Kidney epithelial cell (primary cell): Measurements from ENCODE around the gene POLA1. TPM values are rescaled to one million over a fixed set of nuclear protein-coding genes. Genes with fewer than 3 reads are reported as not detected.

Experiments
- DNase-seq: peaks from one replicate; pipeline ENCODE4 v3.0.0-alpha.2; 2010; ENCODE audit warnings: low read depth
- H3K27me3 ChIP-seq: 2 replicates; pipeline ENCODE4 v1.6.0; 2011; ENCODE audit warnings: low read length; ENCODE audit not compliant: control insufficient read depth, insufficient read depth
- H3K36me3 ChIP-seq: 2 replicates; pipeline ENCODE4 v1.5.1; 2011; ENCODE audit warnings: low read length; ENCODE audit not compliant: control insufficient read depth, insufficient read depth
- H3K4me3 ChIP-seq: 2 replicates; pipeline ENCODE4 v1.5.1; 2011; ENCODE audit warnings: low read depth, mild to moderate bottlenecking, control low read depth, low read length
- total RNA-seq: library from RNA; depleted of rRNA; stranded (reverse); fragments of >200 nt; gene quantifications from 2 replicates; pipeline ENCODE4 v1.2.3, GENCODE V29; 2015
- TF ChIP-seq, protein P1 (sequence below): IDR thresholded peaks from 2 replicates; pipeline ENCODE4 v1.5.1; 2011; ENCODE audit warnings: mild to moderate bottlenecking, moderate library complexity, low read length, control low read depth, inconsistent platforms; ENCODE audit not compliant: insufficient read depth, poor library complexity, severe bottlenecking

Gene POLA1
- total RNA-seq = 5.1 and 6.2 TPM in 2 replicates

DNA sequence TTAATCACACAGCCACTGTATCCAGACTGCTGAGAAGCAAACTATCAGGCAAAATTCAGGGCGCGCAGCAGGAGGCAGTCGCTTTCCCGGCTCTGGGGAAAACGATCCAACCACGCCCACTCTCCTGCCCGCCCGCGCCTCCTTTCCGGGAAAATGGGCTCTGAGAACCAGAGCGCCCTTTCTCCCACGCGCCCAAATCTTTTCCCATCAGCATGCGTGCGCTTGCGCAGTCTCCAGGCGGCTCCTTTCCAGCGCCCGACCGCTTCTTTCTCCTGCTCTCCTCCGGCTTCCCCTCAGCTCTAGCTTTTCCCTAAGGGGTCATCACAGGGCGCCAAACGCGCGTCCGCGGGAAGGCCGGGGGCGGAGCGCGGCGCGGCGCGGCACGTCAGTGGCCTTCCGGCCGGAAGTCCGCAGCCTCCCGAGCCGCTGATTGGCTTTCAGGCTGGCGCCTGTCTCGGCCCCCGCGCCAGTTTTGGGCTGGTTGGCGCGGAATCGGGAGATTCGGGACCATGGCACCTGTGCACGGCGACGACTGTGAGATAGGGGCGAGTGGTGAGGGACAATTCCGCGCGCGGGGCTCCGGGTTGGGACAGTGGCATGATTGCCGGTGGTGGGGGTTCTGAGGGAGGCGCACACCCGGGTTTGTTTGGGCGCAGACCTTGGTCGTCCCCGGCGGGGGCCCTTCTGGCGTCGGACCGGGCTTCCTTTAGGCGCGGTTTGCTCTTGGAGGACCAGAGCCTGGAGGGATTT, at the start of gene POLA1:
TSS of gene POLA1 (plus strand) at position 466 of the 750 bp plus-strand sequence. CDS start at position 510, 44 bp downstream.
- peak; percentile 73 for DNase-seq
- TF ChIP-seq, protein P1, sequence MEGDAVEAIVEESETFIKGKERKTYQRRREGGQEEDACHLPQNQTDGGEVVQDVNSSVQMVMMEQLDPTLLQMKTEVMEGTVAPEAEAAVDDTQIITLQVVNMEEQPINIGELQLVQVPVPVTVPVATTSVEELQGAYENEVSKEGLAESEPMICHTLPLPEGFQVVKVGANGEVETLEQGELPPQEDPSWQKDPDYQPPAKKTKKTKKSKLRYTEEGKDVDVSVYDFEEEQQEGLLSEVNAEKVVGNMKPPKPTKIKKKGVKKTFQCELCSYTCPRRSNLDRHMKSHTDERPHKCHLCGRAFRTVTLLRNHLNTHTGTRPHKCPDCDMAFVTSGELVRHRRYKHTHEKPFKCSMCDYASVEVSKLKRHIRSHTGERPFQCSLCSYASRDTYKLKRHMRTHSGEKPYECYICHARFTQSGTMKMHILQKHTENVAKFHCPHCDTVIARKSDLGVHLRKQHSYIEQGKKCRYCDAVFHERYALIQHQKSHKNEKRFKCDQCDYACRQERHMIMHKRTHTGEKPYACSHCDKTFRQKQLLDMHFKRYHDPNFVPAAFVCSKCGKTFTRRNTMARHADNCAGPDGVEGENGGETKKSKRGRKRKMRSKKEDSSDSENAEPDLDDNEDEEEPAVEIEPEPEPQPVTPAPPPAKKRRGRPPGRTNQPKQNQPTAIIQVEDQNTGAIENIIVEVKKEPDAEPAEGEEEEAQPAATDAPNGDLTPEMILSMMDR = peak; percentile 40
- peak within 1 kb of the TSS; percentile 75 for H3K4me3 ChIP-seq
- H3K27me3 ChIP-seq = no peaks in the 10 kb centered on the region
- H3K36me3 ChIP-seq = no peaks in the 10 kb centered on the region

GRCh38 chrX:24646006-24646405, 47.7 kb upstream of the POLA1 start:
- Histone ChIP-seq H3K36me3 (no peaks in the 10 kb centered on the region), H3K27me3 (no peaks in the 10 kb centered on the region), H3K4me3 (peak overlapping the region; percentile 26)
- TF ChIP-seq, protein P1 = no peak
- DNase-seq = no peak

- Histone ChIP-seq H3K27me3 (no peaks in the 10 kb centered on the region), H3K4me3 (peak overlapping the region; percentile 26), H3K36me3 (no peaks in the 10 kb centered on the region)
- no peak for DNase-seq
- TF ChIP-seq, protein P1 = no peak
Observed at GRCh38 chrX:24646745-24647182, 47.0 kb upstream of the POLA1 start.

DNA sequence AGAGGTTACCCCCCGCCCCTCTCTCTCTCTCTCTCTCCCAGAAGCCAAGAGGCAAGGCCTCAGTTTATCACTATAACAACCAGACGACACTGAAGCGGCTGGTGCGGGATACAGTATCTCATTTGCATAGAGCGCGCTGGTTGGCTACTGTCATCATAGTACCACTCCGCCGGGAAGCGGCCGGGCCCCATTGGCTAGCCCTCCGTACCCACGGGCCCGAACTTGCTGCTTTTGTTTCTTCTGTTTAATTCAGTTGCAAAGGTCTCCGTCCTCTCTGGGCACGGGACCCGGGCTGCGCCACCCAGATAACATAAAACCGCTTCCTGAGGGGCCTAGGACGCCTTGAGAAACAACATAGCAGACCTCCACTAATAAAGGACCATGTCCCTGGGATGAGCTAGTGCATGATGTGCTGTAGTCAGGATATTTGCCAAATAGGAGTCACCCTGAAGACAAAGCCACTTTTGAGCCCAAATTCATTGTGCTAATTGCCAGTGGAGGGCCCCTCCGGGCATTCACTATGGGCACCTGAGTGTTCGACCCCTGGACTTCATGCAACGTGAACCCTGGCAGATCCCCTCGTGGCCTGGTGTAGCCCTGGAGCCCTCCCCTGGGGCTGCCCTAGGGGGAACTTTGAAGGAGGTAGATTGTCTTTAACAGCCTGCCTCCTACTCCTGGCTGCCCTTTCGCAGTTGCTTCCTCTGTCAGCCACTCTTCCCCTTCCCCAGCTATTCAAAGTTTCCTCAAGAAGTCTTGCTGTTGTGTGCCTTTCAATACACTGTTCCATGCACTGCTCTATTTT, 46.3 kb upstream of the POLA1 start, which contains the start of gene PCYT1B:
TSS of gene PCYT1B (minus strand) at position 91 of the 802 bp plus-strand sequence. CDS start 242 bp downstream, outside the sequence.
- H3K4me3 ChIP-seq = peak within 1 kb of the TSS; percentile 26
- no peaks in the 10 kb centered on the region for H3K27me3 ChIP-seq
- TF ChIP-seq, protein P1 = no peak
- H3K36me3 ChIP-seq = no peaks in the 10 kb centered on the region
- peak; percentile 4 for DNase-seq

- DNase-seq = no peak
- Histone ChIP-seq H3K36me3 (no peaks in the 10 kb centered on the region), H3K27me3 (no peaks in the 10 kb centered on the region), H3K4me3 (no peak overlapping the region)
- TF ChIP-seq, protein P1 = no peak
Observed at GRCh38 chrX:24648495-24648894, 45.2 kb upstream of the POLA1 start.
